Measurements from ENCODE around the gene LTO1. TPM values are rescaled to one million over a fixed set of nuclear protein-coding genes. Genes with fewer than 3 reads are reported as not detected.

LTO1 gene, protein sequence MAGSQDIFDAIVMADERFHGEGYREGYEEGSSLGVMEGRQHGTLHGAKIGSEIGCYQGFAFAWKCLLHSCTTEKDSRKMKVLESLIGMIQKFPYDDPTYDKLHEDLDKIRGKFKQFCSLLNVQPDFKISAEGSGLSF
- 17.1 and 19.8 TPM in 2 replicates for total RNA-seq (2014; rRNA removed; shearing (Covaris generic))

DNA sequence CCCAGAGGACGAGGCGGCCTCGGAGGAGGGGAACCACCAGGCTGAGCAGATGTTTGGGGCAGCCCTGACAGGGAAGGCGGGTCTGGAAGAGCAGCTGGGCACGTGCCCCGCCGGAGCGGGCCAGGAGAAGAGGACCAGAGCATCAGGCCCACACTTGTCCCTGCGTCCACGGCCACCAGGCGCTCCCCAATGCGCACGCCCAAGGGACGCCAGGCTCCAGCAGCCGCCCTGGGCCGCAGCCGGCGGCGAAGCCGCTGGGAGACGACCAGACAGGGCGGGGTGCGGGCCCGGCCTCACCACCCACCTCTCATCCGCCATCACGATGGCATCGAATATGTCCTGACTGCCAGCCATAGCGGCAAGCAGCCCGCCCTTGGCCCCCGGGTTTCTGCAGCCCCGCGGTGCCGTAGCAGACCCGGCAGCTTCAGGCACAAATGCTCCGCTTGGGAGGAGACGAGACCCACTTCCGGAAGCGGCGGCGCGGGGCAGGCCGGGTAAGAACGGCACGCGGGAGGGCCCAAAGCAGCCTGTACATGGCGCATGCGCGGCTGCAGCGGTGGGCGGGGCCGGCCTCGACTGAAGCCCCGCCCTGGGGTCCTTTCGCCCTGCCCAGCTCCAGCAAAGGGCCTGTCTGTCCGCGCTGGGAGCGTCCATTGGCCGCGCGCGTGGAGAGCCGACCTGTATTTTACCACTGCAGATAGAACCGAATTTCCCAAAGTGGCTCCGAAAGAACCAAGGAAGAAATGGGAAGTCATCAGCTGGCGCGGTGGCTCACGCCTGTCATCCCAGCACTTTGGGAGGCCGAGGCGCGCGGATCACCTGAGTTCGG is at the start of gene LTO1:
Gene LTO1, minus strand, starts transcription at position 468 of the 829 bp plus-strand sequence. Its CDS starts 114 bp downstream, at position 354.
- peak; percentile 95 for DNase-seq (ENCODE audit: low spot score)
- in situ Hi-C loops (cut with HindIII; ENCODE audit: low sequenced_read_pairs) = loop anchor here (25.0 kb wide), 1 partner anchor 563 kb away; no protein-coding TSS in a partner anchor

DNA sequence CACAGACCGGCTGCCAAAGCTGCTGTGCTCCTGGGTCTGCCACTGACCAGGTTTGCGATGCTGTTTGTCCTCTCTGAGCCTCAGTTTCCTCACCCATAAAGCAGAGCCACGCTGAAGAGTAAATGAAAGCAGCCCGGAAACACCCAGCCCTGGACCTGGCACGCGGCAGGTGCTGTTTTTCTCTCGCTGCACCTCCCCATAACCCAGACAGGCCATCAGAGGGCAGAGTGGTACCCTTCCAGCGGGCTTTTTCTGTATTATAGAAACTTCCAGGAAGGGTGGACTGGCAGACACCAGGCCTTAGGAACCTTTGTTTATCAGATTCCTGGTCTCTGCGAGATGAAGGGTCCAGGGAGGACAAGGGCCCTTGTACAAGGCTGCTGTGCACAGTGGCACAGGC is 46.6 kb upstream of the LTO1 start:
- in situ Hi-C loops (cut with HindIII; ENCODE audit: low sequenced_read_pairs) = no loop called here
- peak; percentile 24 for DNase-seq (ENCODE audit: low spot score)

DNA sequence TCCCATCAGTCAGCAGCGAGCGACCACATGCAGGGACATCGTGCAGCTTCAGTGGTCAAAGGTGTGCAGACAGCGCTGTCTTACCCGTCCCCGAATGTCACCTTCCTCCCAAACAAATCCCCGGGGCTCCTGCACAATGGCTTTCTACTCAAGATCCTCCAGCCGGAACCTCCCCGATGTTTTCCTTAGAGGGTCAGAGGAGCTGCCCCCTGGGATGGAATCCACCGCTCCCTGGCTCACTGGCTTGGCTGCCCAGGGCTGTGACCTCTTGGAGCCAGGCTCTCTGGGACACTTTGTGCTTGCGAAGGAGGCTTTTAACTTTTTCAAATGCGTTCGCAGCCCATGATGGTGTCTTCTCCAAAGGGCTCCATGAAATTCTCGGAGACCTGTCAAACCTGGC is 46.0 kb upstream of the LTO1 start:
- in situ Hi-C loops (cut with HindIII; ENCODE audit: low sequenced_read_pairs) = no loop called here
- no peak for DNase-seq (ENCODE audit: low spot score)

DNA sequence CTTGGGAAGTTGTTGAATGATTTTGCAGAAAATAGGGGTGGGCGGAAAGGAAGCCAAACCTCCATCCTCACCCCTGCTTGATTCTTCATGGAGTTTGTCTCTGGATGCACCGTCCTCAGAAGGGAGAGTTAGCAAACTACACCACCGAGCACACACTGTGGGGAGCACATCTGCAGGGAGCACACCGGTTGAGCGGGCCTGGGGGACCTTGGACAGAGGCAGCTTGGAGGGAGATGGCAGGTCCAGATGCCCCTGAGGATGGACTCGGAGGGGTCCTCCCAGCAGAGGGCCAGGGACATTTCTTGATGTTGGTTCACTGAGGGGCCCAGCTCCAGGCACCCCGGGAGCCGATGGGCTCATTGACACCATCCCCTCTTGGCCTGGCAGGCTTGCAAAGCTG is 43.8 kb upstream of the LTO1 start:
- in situ Hi-C loops (cut with HindIII; ENCODE audit: low sequenced_read_pairs) = no loop called here
- no peak for DNase-seq (ENCODE audit: low spot score)

DNA sequence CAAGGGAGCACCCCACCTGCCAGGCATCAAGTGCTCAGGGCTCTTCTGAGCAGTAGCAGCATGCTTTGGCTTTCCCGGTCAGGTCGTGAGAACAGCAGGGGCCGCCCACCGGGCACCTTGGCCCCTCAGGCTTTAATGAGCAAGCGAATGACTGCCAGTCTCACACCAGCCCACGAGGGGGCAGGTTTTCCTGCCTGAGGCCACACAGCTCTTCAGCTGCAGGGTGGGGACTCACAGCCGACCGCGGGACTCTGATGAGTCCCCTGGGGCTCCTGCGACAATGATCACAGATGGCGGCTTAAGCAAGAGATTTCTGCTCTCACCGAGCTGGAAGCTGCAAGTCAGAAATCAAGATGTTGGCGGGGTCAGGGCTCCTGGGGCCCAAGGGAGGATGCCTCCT is 43.0 kb upstream of the LTO1 start:
- peak; percentile 40 for DNase-seq (ENCODE audit: low spot score)
- in situ Hi-C loops (cut with HindIII; ENCODE audit: low sequenced_read_pairs) = no loop called here

DNA sequence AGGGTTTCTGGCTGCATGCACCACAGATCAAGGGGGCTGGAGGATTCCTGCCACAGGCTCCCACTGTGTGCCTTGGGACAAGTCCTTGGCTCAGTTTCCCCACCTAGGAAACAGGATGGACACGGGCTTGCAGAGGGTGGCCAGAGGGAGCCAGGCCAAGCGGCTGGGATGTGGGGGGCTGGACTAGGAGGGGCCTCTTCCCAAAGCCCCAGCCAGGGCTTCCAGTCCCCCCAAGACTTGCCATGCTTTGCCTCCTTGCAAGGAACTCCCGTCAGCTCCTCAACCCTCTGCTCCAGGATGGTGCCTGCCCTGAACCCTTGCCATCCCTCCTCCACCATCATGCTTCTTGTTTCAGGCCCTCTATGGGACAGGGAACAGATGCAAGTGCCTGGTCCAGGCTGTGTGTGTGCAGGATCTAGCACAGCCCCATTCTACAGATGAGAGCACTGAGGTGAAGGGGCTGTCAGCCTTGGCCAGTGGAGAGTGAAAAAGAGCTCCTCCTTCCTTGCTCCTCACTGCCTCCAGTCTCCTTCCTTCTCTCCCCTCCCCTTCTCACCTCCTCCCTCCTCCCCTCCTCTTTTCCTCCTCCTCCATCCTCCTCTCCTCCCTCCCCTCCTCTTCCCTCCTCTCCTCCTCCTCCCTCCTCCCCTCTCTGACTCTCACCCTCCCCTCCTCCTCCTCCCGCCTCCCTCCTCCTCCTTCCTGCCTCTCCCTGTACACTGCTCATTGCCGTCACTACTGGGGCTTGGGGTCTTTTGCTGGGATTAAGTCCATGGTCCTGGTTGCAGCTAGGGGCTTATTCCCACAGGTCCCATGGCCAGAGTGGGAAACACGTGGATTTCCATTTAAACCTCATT is 42.0 kb upstream of the LTO1 start:
- no peak for DNase-seq (ENCODE audit: low spot score)
- in situ Hi-C loops (cut with HindIII; ENCODE audit: low sequenced_read_pairs) = no loop called here

DNA sequence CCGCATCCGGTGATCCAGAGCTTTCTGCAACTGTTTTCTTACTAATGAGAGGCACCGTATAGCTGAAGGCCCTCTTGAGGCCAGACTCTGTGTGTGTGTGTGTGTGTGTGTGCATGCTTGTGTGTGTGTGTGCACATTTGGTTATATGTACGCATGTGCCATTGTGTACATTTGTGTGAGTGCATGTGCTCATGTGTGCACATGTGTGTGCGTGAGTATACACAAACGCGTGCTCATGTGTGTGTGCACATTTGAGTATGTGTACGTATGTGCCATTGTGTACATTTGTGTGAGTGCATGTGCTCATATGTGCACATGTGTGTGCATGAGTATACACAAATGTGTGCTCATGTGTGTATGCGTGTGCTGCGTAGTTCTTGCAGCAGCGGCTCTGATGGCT is 40.9 kb upstream of the LTO1 start:
- no peak for DNase-seq (ENCODE audit: low spot score)
- in situ Hi-C loops (cut with HindIII; ENCODE audit: low sequenced_read_pairs) = no loop called here

DNA sequence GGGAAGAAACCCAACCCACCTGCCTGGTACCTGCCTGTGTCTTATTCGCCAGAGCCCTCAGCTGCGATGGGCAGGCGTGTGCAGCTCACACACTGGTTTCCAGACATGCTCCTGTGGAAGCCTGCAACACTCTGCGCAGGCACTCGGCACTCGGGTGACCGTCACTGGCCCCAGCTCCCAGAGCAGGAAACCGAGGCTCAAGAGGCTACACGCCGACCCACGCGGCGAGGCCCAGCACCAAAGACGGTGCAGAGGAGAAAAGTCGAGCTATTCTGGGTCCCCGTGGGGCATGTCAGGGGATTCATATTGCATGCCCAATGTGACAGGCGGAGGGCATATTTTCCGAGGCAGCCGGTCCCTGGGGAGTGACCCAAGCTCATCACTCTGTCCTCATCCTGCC is 40.3 kb upstream of the LTO1 start:
- DNase-seq (ENCODE audit: low spot score) = no peak
- in situ Hi-C loops (cut with HindIII; ENCODE audit: low sequenced_read_pairs) = no loop called here

DNA sequence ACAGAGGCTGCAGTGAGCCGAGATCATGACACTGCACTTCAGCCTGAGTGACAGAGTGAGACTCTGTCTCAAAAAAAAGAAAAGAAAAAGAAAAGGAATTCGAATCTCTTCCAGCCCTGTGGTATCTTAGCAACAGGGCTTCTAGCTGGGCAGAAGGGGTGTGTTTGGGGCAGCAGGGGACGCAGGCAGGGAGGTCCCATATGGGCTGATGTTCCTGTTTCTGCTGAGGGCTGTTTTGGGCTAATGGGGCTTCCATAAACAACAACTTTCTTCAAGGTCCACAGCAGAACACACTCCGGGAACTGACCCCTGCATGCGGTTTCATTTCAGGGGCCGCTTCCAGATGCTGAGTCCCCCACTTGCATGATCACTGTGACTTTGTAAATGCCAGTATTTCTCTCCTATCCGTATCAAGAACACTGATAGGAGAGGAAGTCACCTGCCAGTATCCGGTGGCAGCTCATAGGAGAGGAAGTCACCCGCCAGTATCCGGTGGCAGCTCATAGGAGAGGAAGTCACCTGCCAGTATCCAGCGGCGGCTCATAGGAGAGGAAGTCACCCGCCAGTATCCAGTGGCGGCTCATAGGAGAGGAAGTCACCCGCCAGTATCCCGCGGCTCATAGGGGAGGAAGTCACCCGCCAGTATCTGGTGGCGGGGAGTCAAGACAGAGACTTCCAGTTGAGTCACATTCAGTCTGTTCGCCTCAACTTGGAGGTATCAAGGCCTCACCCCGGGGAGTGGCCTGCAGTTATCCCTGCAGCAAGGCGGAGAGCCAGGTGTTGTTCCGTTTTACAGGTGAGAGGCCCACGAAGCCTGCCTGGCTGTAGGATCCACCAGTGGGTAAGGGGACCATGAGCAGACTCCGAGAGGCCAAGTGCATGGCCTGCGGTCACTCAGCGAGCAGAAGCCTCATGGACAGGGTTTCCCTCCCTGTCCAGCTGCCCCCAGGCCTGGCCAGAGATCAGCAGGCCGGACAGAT is 37.0 kb upstream of the LTO1 start:
- no peak for DNase-seq (ENCODE audit: low spot score)
- in situ Hi-C loops (cut with HindIII; ENCODE audit: low sequenced_read_pairs) = no loop called here

DNA sequence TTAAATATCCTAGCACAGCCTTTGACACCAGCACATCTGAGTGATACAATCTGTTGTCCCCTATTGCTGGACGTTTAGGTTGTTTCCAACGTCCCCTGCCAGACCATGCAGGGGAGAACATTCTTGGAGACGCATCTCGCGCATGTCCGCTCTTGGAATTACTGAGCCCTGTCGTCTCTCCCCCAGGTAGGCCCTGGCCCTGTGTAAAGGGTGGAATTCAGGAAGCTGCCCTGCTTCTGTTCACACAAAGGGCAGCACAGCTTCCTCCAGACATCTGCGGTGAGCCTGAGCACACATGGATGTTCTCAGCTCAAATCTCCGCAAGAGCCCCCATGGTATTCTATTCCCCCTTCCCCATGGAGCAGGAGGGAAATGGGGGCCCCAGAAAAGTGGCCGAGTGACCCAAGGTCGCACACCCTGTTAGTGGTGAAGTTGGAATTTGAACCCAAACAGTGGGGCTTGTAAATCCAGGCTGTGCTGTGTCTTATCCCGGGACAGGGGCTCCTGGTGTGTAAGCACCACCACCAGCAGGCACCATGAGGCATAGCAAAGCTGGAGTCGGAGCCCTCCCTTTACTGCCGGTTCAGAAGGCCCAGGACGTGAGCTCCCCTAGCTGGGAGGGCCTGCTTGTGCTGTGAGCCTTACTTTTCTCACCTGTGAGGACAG is 33.7 kb upstream of the LTO1 start:
- DNase-seq (ENCODE audit: low spot score) = no peak
- in situ Hi-C loops (cut with HindIII; ENCODE audit: low sequenced_read_pairs) = no loop called here

DNA sequence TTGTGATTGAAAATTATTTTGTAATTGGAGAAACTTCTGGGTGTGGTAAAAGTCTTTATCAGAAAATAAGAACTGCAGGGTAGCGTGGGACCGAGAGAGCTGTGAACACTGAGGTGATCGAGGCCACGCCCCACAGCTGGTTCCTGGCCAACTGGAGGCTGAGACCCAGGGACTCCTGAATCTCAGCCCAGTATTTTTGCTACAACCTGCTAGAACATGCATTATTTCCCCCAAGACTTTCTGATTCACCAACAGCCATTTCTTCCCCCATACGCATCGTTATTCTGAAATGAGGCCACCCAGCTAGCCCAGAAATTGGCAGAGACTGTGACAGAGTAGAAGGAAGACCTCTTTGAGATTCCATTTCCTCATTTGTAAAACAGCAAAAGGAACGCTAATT is 32.0 kb upstream of the LTO1 start:
- in situ Hi-C loops (cut with HindIII; ENCODE audit: low sequenced_read_pairs) = no loop called here
- peak; percentile 11 for DNase-seq (ENCODE audit: low spot score)

DNA sequence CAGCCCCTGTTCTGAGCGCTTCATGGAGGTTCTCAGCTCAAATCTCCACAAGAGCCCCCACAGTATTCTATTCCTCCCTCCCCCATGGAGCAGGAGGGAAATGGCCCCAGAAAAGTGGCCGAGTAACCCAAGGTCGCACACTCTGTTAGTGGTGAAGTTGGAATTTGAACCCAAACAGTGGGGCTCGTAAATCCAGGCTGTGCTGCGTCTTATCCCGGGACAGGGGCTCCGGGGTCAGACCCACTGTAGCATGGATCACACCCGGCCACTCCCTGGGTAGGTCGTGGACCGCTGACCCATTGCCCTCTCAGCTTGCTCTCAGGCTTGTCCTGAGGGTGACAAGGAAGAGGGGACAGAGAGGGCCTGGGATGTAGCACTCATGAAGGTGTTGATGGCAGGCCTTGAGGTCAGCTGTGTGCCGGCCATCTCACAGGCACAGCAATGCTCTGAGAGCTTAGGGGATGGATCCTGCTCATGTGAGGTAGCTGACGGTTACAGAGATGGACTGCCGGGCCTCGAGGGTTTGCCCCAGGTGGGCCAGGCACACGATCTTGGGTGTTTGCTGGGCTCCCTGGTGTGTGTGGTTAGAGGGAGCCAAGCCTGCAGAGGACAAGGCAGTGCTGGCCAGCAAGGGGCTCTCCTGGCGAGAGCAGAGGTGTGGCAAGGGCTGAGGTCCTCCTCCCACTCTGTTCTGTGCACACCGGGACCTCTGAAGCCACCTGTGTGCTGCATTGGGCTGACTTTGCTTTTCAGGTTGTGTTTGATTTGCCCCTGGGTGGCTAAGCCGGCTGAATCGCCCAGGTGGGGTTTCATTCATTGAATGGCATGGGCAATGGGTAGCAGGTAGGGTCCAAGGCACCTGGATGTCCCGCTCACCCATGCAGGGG is 31.0 kb upstream of the LTO1 start:
- DNase-seq (ENCODE audit: low spot score) = no peak
- in situ Hi-C loops (cut with HindIII; ENCODE audit: low sequenced_read_pairs) = no loop called here

DNA sequence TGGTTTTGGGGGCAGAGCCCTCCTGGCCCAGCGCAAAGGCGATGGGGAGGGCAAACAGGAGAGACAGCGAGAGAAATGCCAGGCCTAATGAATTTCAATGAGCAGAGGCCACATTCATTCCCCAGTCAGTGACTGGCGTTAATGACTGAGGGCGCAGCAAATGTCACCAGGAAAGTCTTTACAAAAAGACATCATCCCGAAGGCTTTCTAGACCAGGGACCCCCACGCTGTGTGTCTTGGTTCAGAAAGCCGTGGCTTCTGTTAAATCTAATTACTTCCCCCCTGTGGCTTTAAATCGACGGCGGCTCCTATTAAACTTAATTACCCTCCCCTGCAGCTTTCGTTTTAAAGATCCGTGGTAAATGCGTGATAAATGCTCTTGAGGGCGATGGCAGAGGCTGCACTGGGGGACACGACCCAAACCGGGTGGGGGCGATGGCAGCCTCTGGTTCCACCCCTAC is 30.2 kb upstream of the LTO1 start:
- in situ Hi-C loops (cut with HindIII; ENCODE audit: low sequenced_read_pairs) = no loop called here
- DNase-seq (ENCODE audit: low spot score) = no peak

DNA sequence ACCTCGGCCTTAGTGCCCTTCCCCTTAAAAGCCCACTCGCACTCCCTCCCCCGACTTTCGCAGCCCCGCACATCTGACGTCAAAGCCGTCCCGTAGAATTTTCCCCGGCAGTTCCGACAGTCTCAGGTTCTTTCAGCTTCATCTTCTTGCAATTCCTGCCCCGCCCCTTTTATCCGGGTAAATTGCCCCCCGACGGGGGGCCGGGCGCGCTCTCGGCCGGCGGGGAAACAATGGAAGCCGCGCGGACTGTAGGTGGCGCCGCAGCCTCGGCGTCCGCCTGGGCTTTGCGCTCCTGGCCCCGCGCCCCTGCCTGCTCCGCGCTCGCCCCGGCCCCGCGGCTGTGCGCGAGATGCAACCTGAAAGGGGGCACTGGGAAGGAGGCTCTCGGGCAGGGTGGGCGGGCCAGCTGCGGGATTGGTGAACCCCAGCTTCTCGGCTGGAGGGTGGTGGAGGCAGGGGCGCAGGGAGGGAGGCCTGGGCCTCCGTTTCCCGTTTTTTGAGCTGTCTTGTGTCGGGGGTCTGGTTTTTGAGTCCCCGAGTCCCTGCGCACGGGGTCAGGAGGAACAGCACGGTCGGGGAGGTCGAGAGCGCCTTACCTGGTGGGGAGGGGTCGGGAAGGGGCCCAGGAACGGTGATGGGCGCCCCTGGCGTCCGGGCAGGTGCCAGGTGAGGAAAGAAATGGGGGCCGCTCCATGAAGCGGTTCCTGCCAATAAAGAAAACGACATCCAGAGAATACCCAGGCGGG is 29.5 kb upstream of the LTO1 start:
- in situ Hi-C loops (cut with HindIII; ENCODE audit: low sequenced_read_pairs) = no loop called here
- DNase-seq (ENCODE audit: low spot score) = peak; percentile 19

DNA sequence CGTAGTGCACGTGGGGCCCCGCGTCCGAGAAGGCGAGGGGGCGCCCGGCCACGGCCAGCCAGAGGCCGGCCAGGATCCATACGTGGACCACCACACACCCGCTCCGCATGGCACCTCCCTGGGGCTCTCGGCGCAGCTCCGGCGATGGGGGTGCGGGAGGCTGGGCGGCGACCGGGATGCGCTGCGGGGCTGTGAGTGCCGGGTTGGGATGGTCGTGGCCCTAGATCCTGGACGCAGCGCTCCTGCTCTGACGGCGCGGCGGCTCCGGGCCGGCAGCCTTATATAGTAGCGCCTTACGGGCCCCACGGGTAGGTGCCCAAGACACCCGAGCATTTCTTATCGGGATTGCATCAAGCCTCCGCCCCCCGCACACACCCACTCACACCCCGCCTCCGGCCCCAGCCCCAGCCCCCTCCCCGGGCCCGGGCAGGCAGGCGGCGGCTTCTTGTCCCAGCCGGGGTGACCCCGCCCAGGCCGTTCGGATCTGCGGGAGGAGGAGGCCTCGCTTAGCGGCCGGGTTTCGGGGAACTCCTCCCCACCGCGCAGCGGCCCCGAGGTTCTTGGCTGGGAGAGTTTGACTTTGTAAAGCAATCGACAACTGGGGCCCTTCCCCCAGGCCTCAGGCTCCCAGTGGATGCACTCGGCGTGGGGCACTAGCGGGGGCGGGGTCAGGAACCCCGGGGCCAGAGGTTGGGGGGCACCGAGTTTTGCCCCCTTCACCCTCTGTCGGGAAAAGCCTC is 28.8 kb upstream of the LTO1 start, which contains the start of gene FGF19:
Gene FGF19, minus strand, starts transcription at position 255 of the 740 bp plus-strand sequence. Its CDS starts 146 bp downstream, at position 109.
- in situ Hi-C loops (cut with HindIII; ENCODE audit: low sequenced_read_pairs) = no loop called here
- DNase-seq (ENCODE audit: low spot score) = no peak

DNA sequence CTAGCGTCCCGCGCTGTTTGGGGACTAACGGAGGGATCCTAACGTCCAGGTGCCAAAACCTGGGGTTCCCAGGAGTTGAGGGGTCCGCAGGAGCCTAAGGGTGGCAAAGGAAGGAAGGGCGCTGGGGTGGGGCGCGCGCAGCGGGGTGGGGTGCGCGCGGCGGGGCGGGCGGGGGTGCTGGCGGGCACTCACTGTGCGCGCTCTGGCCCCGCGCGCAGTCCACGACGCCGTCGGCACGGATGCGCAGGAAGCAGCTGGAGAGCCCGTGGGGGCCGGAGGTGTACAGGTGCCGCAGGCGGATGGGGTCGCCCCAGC is 28.3 kb upstream of the LTO1 start:
- in situ Hi-C loops (cut with HindIII; ENCODE audit: low sequenced_read_pairs) = no loop called here
- no peak for DNase-seq (ENCODE audit: low spot score)

Data from G401 (cell line).